Activated CD4-positive, CD25-positive, alpha-beta regulatory T cell treated with anti-CD3 and anti-CD28 coated beads, Interleukin-2, amount 50 U/mL, for 72 hours (primary cell): ENCODE measurements around the gene USP14.

Experiments used
- DNase-seq: peaks from one replicate; pipeline ENCODE4 v3.0.0; 2021

The USP14 gene

DNA sequence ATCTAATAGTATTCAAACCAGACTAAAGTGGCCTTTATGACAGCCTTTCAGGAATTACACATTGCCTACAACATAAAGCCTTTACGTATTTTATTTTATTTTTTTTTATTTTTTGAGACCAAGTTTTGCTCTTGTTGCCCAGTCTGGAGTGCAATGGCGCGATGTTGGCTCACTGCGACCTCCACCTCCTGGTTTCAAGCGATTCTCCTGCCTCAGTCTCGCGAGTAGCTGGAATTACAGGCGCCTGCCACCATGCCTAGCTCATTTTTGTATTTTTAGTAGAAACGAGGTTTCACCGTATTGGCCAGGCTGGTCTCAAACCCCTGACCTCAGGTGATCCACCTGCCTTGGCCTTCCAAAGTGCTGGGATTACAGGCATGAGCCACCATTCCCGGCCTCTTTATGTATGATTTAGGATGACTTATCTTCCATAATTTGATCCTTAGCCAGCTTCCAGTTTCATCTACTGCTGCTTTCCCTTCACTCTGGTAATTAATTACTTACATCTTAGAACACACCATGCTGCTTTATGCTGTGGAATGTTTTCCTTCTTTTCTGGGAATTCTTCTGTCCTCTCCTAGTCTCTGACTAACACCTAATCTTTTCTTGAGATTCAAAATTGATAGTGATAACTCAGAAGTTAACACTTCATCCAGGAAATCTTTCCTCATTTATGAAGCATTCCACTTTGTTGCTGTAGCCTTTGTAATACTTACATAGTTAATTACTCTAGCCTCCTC, 2.6 kb downstream of the USP14 start:
- no peak for DNase-seq

DNA sequence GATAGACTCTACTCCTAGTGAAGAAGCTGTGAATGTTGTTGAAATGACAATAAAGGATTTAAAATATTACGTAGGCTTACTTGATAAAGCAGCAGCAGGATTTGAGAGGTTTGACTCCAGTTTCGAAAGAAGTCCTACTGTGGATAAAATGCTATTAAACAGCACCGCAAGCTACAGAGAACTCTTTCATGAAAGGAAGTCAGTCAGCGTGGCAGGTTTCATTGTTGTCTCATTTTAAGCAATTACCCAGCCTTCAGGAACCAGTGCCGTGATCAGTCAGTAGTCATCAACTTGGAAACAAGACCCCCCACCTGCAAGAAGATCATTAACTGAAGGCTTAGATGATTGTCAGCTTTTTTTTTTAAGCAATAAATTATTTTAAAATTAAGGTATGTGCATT, 14.0 kb downstream of the USP14 start:
- no peak for DNase-seq

DNA sequence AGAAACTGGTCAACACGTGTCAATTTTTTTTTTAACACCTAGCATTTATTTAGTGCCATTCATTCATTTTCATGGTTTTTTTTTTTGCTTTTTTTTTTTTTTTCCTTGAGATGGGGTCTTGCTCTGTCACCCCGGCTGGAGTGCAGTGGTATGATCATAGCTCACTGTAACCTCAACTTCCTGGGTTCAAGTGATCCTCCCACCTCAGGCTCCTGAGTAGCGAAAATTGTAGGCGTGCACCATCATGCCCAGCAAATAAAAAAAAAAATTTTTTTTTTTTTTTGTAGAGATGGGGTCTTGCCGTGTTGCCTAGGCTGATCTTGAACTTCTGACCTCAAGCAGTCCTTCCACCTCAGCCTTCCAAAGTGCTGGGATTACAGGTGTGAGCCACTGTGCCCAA, 21.1 kb downstream of the USP14 start:
- DNase-seq, result no peak

DNA sequence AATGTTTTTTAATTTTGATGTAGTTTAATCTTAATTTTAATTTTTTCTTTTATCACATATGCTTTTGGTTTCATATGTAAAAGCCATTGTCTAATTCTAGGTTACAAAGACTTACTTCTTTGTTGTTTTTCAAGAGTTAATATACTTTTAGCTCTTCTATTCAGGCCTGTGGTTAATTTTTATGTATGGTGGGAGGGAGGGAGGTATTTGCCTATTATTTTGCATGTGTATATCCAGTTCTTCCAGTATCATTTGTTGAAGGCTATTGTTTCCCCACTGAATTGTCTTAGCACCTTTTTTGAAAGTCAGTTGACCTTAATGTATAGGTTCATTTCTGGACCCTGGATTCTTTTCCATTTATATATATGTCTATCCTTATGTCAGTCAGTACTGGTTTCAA, 23.4 kb downstream of the USP14 start:
- no peak for DNase-seq

DNA sequence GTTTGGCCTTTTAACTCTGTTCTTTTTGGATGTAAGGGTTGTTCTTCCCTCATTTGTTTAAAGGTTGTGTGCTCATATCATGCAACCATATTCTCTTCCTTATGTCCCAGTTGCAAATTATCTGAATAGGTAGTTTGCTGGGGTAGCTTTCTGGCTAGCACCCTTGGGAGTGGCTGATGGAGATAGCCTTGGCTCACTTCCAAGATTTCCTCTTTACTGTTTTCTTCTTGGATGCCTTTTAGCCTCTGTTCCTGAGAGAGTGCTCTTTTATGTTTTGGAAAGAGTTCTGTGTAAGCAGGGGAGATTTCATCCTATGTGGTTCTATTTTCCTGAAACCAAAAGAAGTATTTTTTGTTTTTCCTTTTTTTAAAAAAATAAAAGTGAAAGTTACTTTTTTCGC, 25.4 kb downstream of the USP14 start:
- no peak for DNase-seq

DNA sequence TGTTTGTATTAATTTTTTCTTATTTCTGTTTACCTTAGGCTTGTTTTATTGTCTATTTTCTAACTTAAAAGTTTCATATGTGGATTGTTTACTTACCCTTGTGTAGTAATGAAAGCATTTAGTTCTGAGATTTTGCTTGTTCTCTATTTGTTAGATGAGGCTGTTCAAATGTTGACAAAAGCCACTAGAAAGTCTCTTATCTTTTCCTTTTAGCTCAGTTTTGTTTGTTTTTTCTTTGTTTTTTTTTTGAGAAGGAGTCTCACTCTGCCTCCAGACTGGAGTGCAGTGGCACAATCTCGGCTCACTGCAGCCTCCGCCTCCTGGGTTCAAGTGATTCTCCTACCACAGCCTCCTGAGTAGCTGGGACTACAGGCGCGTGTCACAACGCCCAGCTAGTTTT, 30.9 kb downstream of the USP14 start:
- DNase-seq, result no peak

DNA sequence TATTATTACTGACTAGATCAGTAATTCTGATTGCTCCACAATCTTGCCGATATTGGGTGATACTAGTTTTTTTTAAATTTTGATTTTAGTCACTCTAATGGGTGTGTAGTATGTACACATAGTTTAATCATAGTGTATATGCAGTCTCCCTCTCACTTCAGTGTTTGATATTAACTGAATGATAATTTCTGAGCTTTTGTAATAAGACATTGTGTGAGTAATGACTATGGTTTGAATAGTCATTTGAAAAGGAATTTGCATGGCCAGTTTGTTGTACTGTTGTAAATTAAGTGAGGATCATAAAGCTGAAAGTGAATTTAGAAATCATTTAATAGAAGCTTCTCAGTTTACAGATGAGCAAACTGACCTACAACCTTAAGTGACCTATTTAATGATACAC, 33.4 kb downstream of the USP14 start:
- DNase-seq, result no peak

DNA sequence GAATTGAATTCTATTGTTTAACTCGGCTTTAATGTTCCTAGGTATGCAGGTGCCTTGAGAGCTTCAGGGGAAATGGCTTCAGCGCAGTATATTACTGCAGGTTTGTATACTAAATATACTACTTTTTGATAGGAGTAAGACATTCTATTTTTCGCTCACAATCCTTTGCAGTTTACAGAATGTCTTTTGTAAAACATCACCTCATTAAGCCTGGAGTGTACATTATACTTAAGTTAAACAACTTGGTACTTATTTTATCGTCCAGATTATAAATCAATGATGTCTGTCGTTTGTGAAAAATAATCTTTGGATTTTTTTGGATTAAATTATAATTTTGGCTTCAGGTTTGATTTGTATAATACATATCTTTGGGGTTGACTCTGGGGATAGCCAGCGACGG, 34.4 kb downstream of the USP14 start:
- no peak for DNase-seq

DNA sequence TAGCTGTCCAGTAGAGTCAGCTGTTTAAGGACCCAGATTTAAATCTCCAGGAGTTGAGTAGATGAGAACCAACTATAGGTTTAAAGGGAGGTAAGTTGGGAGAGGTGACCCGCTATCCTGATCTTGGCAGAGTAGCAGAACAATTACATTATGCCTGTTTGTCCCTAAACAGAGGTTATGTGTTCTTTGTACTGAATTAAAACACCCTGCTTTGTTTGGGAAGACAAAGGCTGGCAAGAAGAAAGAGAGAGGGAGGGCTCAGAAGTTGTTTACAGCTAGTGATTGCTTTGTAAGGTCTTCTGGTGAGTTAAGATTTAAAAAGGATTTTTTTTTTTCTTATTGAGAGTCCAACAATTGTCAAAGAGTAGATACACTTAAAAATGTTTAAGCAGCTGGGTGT, 37.3 kb downstream of the USP14 start:
- no peak for DNase-seq

DNA sequence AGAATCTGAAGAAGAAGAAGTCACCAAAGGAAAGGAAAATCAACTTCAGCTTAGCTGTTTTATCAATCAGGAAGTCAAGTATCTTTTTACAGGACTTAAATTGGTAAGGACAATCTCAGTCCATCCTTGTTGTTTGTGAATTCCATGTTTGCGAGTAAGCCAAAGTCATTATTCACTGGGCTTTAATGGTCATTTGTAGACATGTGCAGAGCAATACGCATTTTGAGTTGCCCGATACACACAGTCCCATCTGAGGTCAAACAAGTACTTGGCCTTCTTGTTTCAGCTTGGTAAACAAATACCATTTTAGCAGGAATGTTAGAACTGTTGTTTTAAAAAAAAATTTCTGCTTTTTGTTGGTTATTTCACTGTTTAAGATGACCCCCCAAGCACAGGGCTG, 40.9 kb downstream of the USP14 start:
- no peak for DNase-seq

DNA sequence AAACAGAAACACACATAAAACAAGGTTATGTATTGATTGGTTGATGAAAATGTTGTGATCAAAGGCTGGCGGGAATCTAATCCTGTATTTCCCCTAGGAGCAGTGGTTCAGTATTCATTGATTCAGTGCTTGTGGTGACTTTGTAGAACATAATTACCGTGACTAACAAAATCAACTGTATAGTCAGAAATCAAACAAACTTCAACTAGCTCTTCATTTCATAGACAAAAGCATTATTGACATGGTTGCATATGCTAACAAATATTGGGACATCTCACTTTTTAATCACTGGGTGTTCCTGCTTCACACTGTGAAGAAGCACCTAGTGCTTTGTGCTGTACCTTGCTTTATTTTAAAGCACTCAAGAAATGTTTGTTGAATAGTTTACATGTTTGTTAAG, 41.4 kb downstream of the USP14 start:
- DNase-seq, result no peak

DNA sequence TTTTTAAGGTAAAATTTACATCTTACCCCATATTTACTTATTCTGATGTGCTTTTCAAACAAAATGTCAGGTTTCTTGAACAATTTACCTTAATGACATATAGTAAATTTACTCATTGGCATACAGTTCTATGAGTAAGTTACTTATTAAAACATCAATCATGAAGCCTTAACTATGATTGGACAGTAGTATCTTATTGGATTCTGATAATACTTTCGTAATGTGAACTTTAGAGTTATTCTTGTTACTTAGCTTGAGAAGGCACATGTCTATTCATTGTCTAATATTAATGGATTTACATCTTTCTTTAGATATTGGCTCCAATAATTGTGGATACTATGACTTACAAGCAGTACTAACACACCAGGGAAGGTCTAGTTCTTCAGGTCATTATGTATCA, 51.7 kb downstream of the USP14 start:
- DNase-seq, result no peak

DNA sequence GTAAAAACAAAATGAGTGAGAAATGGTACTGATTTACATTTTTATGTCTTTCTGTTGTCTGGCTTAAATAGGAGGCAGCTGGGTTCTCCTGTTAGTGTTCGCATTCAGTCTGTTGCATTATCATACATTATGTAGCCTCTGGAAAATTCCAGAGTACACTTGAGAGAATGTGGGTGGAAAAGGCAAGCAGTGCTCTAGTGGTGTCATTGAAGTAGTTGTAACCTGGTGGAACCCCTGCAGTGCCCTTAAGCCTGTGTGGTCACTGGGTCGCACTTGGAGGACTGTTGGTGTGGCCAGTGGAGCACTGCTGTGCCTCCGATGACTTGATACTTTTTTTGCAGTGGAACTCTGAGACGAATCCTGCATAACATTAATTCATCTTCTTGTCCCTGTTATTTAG, 52.4 kb downstream of the USP14 start:
- DNase-seq, result no peak

DNA sequence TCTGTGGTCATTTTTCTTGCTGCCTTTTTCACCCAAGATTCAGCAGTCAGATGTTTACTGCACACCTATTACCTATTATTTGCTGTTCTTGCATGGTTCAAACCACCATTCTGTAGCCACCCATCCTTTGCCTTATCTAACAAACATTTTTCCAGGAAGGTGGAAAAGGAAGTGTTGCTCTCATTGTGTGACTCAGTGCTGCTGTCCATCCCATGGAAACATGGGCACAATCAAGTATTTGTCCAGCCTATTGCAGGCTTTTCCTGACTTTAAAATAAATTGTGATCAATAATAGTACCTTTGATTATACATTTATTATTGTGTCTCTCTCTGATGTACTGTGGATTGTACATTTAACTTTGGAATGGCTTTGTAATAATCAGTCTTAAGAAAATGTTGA, 53.2 kb downstream of the USP14 start:
- DNase-seq, result no peak

DNA sequence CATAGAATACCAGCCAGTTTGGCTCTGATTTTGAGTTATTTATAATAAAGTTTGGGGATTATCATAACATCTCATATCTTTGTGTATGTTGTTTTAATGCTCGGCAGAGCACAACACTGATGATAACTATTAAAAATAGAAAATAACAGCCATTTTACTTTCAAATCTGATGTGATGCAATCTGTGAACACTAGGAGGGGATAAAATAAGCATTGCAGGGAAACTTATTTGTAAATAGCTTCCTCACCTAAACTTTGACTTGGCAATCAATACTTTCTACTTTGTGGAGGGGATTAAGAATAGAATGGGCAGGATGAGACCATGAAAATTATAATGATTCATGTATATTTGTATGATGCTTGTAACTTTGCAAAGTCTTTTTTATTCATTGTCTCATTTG, 54.4 kb downstream of the USP14 start:
- DNase-seq, result no peak

DNA sequence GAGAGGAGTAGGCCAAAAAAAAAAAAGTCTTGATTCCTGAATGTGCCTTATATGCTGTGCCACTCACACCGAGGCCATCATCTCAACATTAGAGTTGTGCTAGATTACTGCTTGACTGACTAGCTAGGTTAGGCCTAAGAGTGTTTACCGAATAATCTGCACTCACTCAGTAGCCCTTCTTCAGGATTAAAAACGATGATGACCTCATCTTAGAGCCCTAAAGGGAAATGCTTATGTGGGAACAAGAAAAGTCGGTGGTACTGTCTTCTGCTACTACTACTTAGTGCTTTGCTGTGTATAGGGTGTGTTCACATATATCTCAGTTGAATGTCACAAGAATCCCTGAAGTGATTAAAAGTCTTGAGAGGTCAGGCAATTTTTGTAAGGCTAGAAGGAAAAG, 55.1 kb downstream of the USP14 start:
- no peak for DNase-seq

DNA sequence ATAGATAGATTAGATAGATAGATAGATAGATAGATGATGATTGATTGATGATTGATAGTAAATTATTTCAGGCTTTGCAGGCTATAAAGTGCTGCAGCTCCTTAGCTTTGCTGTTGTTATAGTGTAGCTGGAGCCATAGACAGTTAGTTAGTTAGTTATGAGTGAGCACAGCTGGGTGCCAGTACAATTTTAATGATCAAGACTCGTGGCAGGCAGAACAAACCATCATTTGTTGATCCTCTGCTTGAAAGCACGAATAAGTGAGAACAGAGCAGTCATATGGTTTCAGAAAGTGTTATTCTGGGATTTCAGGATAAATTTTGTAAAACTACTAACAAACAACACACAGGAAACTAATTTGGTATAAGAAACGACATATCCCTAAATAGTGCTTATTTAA, 55.6 kb downstream of the USP14 start:
- no peak for DNase-seq

DNA sequence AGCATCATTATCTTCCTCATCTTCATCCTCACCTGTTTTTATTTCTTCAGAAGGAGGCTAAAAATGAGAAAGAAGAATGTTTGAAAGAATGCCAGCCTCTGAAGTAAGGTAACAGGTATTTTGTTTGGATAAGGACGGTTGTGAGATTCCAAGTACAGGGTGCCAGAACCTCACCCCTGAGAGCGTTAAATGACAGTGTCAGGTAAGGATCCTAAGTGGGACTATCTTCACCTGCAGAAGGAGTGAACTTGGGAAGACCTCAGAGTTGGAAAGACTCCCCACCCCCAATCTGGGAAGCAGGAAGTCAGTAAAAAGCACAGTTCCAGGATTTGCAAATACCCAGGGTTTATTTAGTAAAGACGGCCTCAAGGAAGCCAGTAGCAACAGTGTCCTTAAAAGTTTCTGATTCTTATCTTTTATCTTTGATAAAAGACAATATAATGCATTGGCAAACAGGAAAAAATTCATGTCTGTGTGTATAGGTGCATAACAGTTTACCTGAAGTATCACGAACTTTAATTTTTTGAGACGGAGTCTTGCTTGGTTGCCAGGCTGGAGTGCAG, 57.2 kb downstream of the USP14 start:
- no peak for DNase-seq

DNA sequence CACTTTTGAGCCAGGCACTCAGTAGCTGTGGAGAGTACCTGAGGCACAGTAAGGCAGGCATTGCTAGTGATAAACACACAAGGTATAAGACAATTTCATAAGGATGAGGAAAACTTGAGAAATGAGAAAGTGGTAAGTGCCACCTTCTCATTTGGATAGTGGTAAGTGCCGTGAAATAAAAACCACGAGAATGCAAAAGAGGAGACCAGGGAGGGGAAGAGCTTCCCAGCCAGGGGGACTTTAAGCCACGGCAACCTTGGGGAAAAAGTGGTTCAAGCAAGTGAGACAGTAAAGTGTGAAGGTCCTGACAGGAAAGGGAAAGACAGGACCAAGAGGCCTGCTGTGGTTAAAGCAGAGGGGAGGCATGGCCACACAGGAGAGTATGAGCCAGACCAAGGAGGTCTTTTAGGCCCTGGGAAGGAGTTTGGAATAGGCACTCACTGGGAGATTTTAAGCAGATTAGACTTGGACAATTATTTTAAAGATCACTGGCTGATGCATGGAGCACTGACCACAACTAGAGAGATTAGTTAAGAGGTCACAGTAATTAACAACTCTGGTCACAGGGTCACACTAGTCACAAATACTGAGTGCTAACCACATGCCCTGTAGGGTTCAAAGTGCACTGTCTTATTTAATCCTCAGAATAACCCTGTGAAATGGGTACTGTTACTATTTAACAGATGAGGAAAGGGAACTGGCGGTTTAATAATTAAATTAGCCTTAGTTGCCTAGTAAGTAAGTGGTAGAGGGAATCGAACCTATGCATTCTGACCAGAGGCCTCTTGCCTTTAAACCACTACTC, 59.4 kb downstream of the USP14 start:
- DNase-seq, result no peak

DNA sequence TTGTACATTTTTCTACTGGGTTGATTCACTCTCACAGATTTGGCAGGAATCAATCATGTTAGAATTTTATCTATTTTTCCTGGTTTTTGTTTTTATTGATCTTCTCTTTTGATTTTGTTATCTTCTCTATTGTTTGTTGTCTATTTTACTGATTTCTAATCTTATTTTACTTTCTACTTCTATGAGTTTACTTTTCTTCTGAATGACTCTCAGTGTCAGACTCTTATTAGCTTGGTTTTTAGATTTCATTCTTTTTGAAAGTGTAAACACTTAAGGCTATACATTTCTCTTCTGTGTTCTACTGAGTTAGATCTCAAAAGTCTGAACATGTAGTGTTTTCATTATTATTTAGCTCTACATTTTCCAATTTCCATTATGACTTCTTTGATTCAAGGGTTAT, 62.4 kb downstream of the USP14 start:
- DNase-seq, result no peak

DNA sequence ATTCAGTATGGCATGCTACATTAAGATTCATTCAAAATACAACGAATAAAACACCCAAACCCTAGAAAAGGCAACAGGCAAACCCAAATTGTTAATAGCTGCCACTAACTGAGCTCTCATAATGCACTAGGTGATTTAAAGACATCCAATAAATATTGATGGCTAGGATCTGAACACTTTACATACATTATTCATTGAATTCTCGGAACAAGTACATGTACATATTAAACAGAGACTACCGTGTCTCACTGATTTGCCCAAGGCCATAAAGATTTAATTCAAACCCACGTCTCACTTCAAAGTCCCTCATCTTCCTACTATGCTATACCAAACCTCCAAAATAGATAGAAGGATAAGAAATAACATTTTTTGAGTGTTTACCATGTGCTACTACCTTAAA, 67.4 kb downstream of the USP14 start:
- no peak for DNase-seq

DNA sequence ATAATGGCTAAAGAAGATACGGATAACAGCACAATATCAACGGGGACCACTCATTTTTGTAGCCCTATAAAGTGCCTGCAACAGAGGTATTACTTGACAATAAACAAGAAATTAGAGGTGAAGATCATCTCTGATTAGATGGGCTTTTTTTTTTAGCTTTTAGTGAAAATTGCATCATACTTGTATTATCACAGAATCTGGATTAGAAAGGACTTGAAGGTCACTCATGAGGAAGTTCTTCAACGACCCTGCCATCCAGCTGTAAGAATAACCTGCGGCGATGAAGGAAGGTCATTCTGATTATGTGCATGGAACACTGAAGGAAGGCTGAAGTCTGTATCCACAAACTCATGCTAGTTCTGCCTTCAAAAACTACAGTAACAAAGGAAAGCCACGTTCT, 69.0 kb downstream of the USP14 start:
- no peak for DNase-seq

DNA sequence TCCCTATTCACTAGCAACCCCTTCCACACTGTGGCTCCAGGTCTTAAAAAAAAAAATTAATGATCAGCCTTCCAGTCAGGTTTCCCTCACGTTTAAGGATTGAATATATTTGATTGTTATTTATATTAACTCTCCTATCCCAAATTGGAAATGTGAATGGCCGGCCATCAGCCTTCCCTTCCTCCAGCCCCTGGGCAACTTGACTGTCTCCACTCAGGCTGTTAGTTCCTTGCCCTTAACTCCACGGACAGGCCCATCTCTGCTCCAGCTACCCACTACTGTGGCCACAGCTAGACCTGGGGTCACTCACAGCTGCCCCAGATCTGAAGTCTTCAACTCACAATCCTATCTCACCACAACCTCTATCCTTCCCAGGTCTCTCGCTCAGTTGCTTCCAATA, 69.5 kb downstream of the USP14 start:
- no peak for DNase-seq

DNA sequence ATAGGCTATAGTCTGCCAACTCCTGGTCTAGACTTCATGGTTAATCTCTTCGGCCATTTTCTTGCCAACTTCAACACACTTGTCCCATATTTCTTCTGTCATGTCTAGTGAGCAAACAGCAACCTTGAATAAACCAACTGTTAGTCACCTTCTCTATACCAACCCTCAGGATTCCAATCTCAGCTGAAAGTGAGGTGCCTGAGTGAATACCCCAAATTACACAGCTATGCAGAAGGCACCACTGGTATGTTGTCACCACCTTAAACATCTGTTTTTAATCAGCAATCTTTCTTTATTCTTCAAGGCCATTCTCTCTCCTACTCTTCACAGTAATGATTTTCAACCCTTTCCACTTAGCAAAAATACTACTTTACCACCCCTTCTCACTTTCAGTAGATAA, 70.2 kb downstream of the USP14 start:
- DNase-seq, result no peak

DNA sequence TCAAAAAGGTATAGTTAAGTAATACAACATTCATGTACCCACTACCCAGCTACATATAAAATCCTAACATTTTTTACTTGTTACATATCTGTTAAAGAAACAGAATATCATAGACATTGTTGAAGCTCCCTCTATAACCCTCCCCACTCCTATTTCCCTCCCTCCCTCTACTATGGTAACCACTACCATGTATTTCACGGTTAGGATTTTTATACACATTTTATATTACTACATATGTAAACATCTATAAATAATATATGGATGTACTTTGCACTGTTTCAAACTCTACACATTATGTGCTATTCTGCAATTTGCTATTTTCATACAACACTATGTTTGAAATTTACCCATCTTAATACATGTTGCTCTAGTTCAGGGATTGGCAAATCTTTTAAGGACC, 73.2 kb downstream of the USP14 start:
- no peak for DNase-seq
